ENCODE data around the gene EPHB2.
"Not testable (repeated sequence)": the region's sequence is repeated elsewhere in the genome, so short reads cannot be mapped to it uniquely, and the experiment has no call there.

EPHB2 gene

GRCh38 chr1:22831729-22832413 is 121.2 kb downstream of the EPHB2 start:
- H3K4me1 ChIP-seq (ENCODE audit: control insufficient read depth in 1 of 2, insufficient read depth in 1 of 2, low read depth in 1 of 2, low read length in 1 of 2): no peaks in the 10 kb centered on the region
- no peak for TF ChIP-seq CTCF (IDR thresholded peaks at IDR 0.05)
- H3K27me3 ChIP-seq: no peaks in the 10 kb centered on the region
- H3K4me3 ChIP-seq (ENCODE audit: low read depth in 1 of 2, low read length in 1 of 2): no peak overlapping the region
- no peak overlapping the region for H3K27ac ChIP-seq
- H3K36me3 ChIP-seq: no peaks in the 10 kb centered on the region
- H3K9me3 ChIP-seq: no peaks in the 10 kb centered on the region

GRCh38 chr1:22832414-22832786 is 121.8 kb downstream of the EPHB2 start:
- Histone ChIP-seq H3K4me1 (ENCODE audit: control insufficient read depth in 1 of 2, insufficient read depth in 1 of 2, low read depth in 1 of 2, low read length in 1 of 2) (no peaks in the 10 kb centered on the region), H3K4me3 (ENCODE audit: low read depth in 1 of 2, low read length in 1 of 2) (no peak overlapping the region), H3K27ac (no peak overlapping the region), H3K36me3 (no peaks in the 10 kb centered on the region), H3K9me3 (no peaks in the 10 kb centered on the region), H3K27me3 (no peaks in the 10 kb centered on the region)
- no peak for TF ChIP-seq CTCF (IDR thresholded peaks at IDR 0.05)

GRCh38 chr1:22833699-22834098 is 123.1 kb downstream of the EPHB2 start:
- Histone ChIP-seq H3K4me1 (ENCODE audit: control insufficient read depth in 1 of 2, insufficient read depth in 1 of 2, low read depth in 1 of 2, low read length in 1 of 2) (no peaks in the 10 kb centered on the region), H3K27me3 (no peaks in the 10 kb centered on the region), H3K27ac (no peak overlapping the region), H3K9me3 (no peaks in the 10 kb centered on the region), H3K4me3 (ENCODE audit: low read depth in 1 of 2, low read length in 1 of 2) (no peak overlapping the region), H3K36me3 (no peaks in the 10 kb centered on the region)
- no peak for TF ChIP-seq CTCF (IDR thresholded peaks at IDR 0.05)

- not testable (repeated sequence) for H3K4me3 ChIP-seq (ENCODE audit: low read depth in 1 of 2, low read length in 1 of 2); H3K27ac ChIP-seq; H3K9me3 ChIP-seq; H3K4me1 ChIP-seq (ENCODE audit: control insufficient read depth in 1 of 2, insufficient read depth in 1 of 2, low read depth in 1 of 2, low read length in 1 of 2); H3K27me3 ChIP-seq; H3K36me3 ChIP-seq
Measured at GRCh38 chr1:22834420-22834819, 123.8 kb downstream of the EPHB2 start.

- Histone ChIP-seq H3K27ac (no peak overlapping the region), H3K4me1 (ENCODE audit: control insufficient read depth in 1 of 2, insufficient read depth in 1 of 2, low read depth in 1 of 2, low read length in 1 of 2) (no peaks in the 10 kb centered on the region), H3K36me3 (no peaks in the 10 kb centered on the region), H3K4me3 (ENCODE audit: low read depth in 1 of 2, low read length in 1 of 2) (no peak overlapping the region), H3K9me3 (no peaks in the 10 kb centered on the region), H3K27me3 (no peaks in the 10 kb centered on the region)
- no peak for TF ChIP-seq CTCF (IDR thresholded peaks at IDR 0.05)
Measured at GRCh38 chr1:22835636-22836319, 125.1 kb downstream of the EPHB2 start.

- Histone ChIP-seq H3K4me3 (ENCODE audit: low read depth in 1 of 2, low read length in 1 of 2) (no peak overlapping the region), H3K27ac (no peak overlapping the region), H3K27me3 (no peaks in the 10 kb centered on the region), H3K4me1 (ENCODE audit: control insufficient read depth in 1 of 2, insufficient read depth in 1 of 2, low read depth in 1 of 2, low read length in 1 of 2) (no peaks in the 10 kb centered on the region), H3K9me3 (no peaks in the 10 kb centered on the region), H3K36me3 (no peaks in the 10 kb centered on the region)
- TF ChIP-seq CTCF (IDR thresholded peaks at IDR 0.05): no peak
Measured at GRCh38 chr1:22836850-22837249, 126.2 kb downstream of the EPHB2 start.
